ENCODE measurements around the gene TTF2. TPM values are rescaled to one million over a fixed set of nuclear protein-coding genes. Genes with fewer than 3 reads are reported as not detected.

TTF2 gene
- total RNA-seq, 1 experiment from 2014 or later = 31.9 TPM

DNA sequence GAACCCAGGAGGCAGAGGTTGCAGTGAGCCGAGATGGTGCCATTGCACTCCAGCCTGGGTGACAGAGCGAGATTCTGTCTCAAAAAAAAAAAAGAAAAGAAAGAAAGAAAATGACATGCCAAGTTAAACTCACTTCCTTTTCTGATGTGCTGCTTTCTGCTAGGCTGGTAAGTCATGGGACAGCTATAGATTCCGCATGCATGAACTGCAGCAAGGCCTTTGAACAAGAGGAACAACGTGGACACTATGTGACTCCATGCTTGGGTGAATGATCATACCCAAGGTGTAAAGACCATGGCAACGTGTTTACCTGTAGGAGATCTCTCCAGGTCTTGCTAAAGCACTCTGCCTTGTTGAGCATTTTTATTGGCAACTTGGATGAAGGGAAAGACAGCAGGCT is 10.3 kb upstream of the TTF2 start:
- Histone ChIP-seq H3K9me3 (no peaks in the 10 kb centered on the region), H3K27me3 (replicated peaks; ENCODE audit: control insufficient read depth, insufficient read depth, low read length) (no peaks in the 10 kb centered on the region), H3K4me1 (no peaks in the 10 kb centered on the region), H3K36me3 (ENCODE audit: control insufficient read depth, insufficient read depth, low read length) (no peaks in the 10 kb centered on the region), H3K4me3 (ENCODE audit: low read depth, low read length) (no peak overlapping the region)
- H3K4me3 Mint-ChIP-seq (ENCODE audit: unreplicated experiment) = no peak overlapping the region
- intact Hi-C loops (cut with micrococcal nuclease; ENCODE audit: unreplicated experiment) = loop anchor here (10.0 kb wide), 2 partner anchors 135 to 195 kb away; no protein-coding TSS in a partner anchor
- no peaks in the 10 kb centered on the region for H3K36me3 Mint-ChIP-seq (ENCODE audit: insufficient read depth, unreplicated experiment)
- H3K27me3 Mint-ChIP-seq (ENCODE audit: insufficient read depth, unreplicated experiment) = no peaks in the 10 kb centered on the region
- POLR2A ChIA-PET = no interaction called here
- CTCF ChIA-PET = no interaction called here
- H3K4me1 Mint-ChIP-seq (ENCODE audit: low read depth, unreplicated experiment) = no peaks in the 10 kb centered on the region
- H3K9me3 Mint-ChIP-seq (ENCODE audit: unreplicated experiment) = no peaks in the 10 kb centered on the region
- no peak overlapping the region for H3K27ac Mint-ChIP-seq (ENCODE audit: unreplicated experiment)
- BruUV-seq (replicated peaks) = no TSS peak
- no peak for DNase-seq
- no peak for TF ChIP-seq CTCF (IDR thresholded peaks at IDR 0.05; ENCODE audit: insufficient read depth in 1 of 2, low read depth in 1 of 2, low read length in 1 of 2, severe bottlenecking in 1 of 2, unreplicated experiment in 1 of 2)

GRCh38 chr1:117051224-117052064 is 8.7 kb upstream of the TTF2 start:
- H3K4me3 Mint-ChIP-seq (ENCODE audit: unreplicated experiment) = no peak overlapping the region
- no peak for DNase-seq
- BruUV-seq (replicated peaks) = no TSS peak
- intact Hi-C loops (cut with micrococcal nuclease; ENCODE audit: unreplicated experiment) = loop anchor here (10.0 kb wide), 2 partner anchors 137 to 197 kb away; no protein-coding TSS in a partner anchor
- H3K4me1 ChIP-seq = no peaks in the 10 kb centered on the region
- TF ChIP-seq CTCF (IDR thresholded peaks at IDR 0.05; ENCODE audit: insufficient read depth in 1 of 2, low read depth in 1 of 2, low read length in 1 of 2, severe bottlenecking in 1 of 2, unreplicated experiment in 1 of 2) = no peak
- H3K9me3 ChIP-seq = no peaks in the 10 kb centered on the region
- H3K4me3 ChIP-seq (ENCODE audit: low read depth, low read length) = no peak overlapping the region
- H3K9me3 Mint-ChIP-seq (ENCODE audit: unreplicated experiment) = no peaks in the 10 kb centered on the region
- H3K27ac Mint-ChIP-seq (ENCODE audit: unreplicated experiment) = no peak overlapping the region
- H3K36me3 Mint-ChIP-seq (ENCODE audit: insufficient read depth, unreplicated experiment) = no peaks in the 10 kb centered on the region
- ChIA-PET POLR2A (no interaction called here), CTCF (no interaction called here)
- no peaks in the 10 kb centered on the region for H3K4me1 Mint-ChIP-seq (ENCODE audit: low read depth, unreplicated experiment)
- no peaks in the 10 kb centered on the region for H3K27me3 Mint-ChIP-seq (ENCODE audit: insufficient read depth, unreplicated experiment)
- H3K36me3 ChIP-seq (ENCODE audit: control insufficient read depth, insufficient read depth, low read length) = no peaks in the 10 kb centered on the region
- H3K27me3 ChIP-seq (replicated peaks; ENCODE audit: control insufficient read depth, insufficient read depth, low read length) = no peaks in the 10 kb centered on the region

DNA sequence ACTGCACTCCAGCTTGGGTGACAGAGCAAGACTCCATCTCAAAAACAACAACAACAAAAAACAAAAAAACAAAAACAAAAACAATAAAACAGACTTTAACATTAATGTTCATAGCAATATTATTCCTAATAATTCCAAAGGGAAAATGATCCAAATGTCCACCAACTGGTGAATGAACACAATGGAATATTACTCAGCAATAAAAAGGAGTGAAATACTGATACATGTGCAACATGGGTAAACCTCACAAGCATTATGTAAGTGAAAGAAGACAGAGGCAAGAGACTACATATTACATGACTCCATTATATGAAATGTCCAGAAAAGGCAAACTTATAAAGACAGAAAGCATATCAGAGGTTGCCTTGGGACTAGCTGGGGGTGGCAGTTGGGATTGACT is 6.1 kb upstream of the TTF2 start:
- Mint-ChIP-seq H3K27ac (ENCODE audit: unreplicated experiment) (no peak overlapping the region), H3K9me3 (ENCODE audit: unreplicated experiment) (no peaks in the 10 kb centered on the region), H3K36me3 (ENCODE audit: insufficient read depth, unreplicated experiment) (no peaks in the 10 kb centered on the region), H3K27me3 (ENCODE audit: insufficient read depth, unreplicated experiment) (no peaks in the 10 kb centered on the region), H3K4me3 (ENCODE audit: unreplicated experiment) (no peak overlapping the region), H3K4me1 (ENCODE audit: low read depth, unreplicated experiment) (no peaks in the 10 kb centered on the region)
- BruUV-seq (replicated peaks) = no TSS peak
- Histone ChIP-seq H3K9me3 (no peaks in the 10 kb centered on the region), H3K36me3 (ENCODE audit: control insufficient read depth, insufficient read depth, low read length) (no peaks in the 10 kb centered on the region), H3K4me3 (ENCODE audit: low read depth, low read length) (no peak overlapping the region), H3K4me1 (no peaks in the 10 kb centered on the region), H3K27me3 (replicated peaks; ENCODE audit: control insufficient read depth, insufficient read depth, low read length) (no peaks in the 10 kb centered on the region)
- POLR2A ChIA-PET = no interaction called here
- CTCF ChIA-PET = interaction anchor here (0.7 kb wide), 1 partner anchor 96 kb away, joined by 6 read pairs; no protein-coding TSS in a partner anchor
- intact Hi-C loops (cut with micrococcal nuclease; ENCODE audit: unreplicated experiment) = loop anchor here (10.0 kb wide), 2 partner anchors 139 to 199 kb away; no protein-coding TSS in a partner anchor
- no peak for DNase-seq
- TF ChIP-seq CTCF (IDR thresholded peaks at IDR 0.05; ENCODE audit: insufficient read depth in 1 of 2, low read depth in 1 of 2, low read length in 1 of 2, severe bottlenecking in 1 of 2, unreplicated experiment in 1 of 2) = no peak

Data from Caco-2 (cell line).